Endothelial cell (in vitro differentiated cells): Measurements from ENCODE around the gene ALPG. TPM values are rescaled to one million over a fixed set of nuclear protein-coding genes. Genes with fewer than 3 reads are reported as not detected.
"Not testable (repeated sequence)": the region's sequence is repeated elsewhere in the genome, so short reads cannot be mapped to it uniquely, and the experiment has no call there.

Experiments used
- DNase-seq: peaks from one replicate; pipeline ENCODE4 v3.0.0; 2021; ENCODE audit warnings: low spot score
- H3K27ac Mint-ChIP-seq: one replicate; pipeline ENCODE4 v1.8.0; 2021; ENCODE audit warnings: mixed read lengths, inconsistent platforms; ENCODE audit not compliant: unreplicated experiment
- H3K27me3 Mint-ChIP-seq: one replicate; pipeline ENCODE4 v1.8.0; 2021; ENCODE audit warnings: mild to moderate bottlenecking, moderate library complexity, mixed read lengths, inconsistent platforms; ENCODE audit not compliant: unreplicated experiment
- H3K36me3 Mint-ChIP-seq: one replicate; pipeline ENCODE4 v1.8.0; 2021; ENCODE audit warnings: mild to moderate bottlenecking, low read depth, mixed read lengths, inconsistent platforms; ENCODE audit not compliant: unreplicated experiment
- H3K4me1 Mint-ChIP-seq: one replicate; pipeline ENCODE4 v1.8.0; 2021; ENCODE audit warnings: mild to moderate bottlenecking, mixed read lengths, inconsistent platforms; ENCODE audit not compliant: unreplicated experiment
- H3K4me3 Mint-ChIP-seq: one replicate; pipeline ENCODE4 v1.8.0; 2021; ENCODE audit warnings: mild to moderate bottlenecking, mixed read lengths, inconsistent platforms; ENCODE audit not compliant: unreplicated experiment
- H3K9me3 Mint-ChIP-seq: one replicate; pipeline ENCODE4 v1.8.0; 2021; ENCODE audit warnings: mixed read lengths, inconsistent platforms; ENCODE audit not compliant: unreplicated experiment
- CTCF ChIP-seq: fragments of 200-600 bp; sonication (generic); IDR thresholded peaks from one replicate; pipeline ENCODE4 v1.5.0; 2021; ENCODE audit warnings: antibody characterized with exemption; ENCODE audit not compliant: unreplicated experiment
- total RNA-seq: library from RNA; stranded (reverse); fragmentation: NEBNext Ultra II Directional; extraction: Animal tissue kit (Norgen Biotek cat#: 25700); gene quantifications from one replicate; pipeline ENCODE4 v1.2.1, GENCODE V29; 2021; ENCODE audit not compliant: unreplicated experiment

ALPG gene
- total RNA-seq, 1 donor from 2014 or later: not detected

- H3K4me1 Mint-ChIP-seq: no peaks in the 10 kb centered on the region
- no peaks in the 10 kb centered on the region for H3K9me3 Mint-ChIP-seq
- H3K27ac Mint-ChIP-seq: no peak overlapping the region
- H3K27me3 Mint-ChIP-seq: peaks cover 2% of the 10 kb centered on the region
- no peak for TF ChIP-seq CTCF
- no peaks in the 10 kb centered on the region for H3K36me3 Mint-ChIP-seq
- no peak for DNase-seq
- no peak overlapping the region for H3K4me3 Mint-ChIP-seq
Observed at GRCh38 chr2:232376260-232376659, 30.4 kb upstream of the ALPG start.

- no peak overlapping the region for H3K4me3 Mint-ChIP-seq
- peaks cover 2% of the 10 kb centered on the region for H3K27me3 Mint-ChIP-seq
- no peaks in the 10 kb centered on the region for H3K36me3 Mint-ChIP-seq
- H3K27ac Mint-ChIP-seq: no peak overlapping the region
- no peaks in the 10 kb centered on the region for H3K9me3 Mint-ChIP-seq
- no peak for TF ChIP-seq CTCF
- H3K4me1 Mint-ChIP-seq: no peaks in the 10 kb centered on the region
- DNase-seq: no peak
Observed at GRCh38 chr2:232376713-232377112, 29.9 kb upstream of the ALPG start.

- Mint-ChIP-seq H3K27ac (no peak overlapping the region), H3K4me1 (peaks cover 2% of the 10 kb centered on the region), H3K4me3 (no peak overlapping the region), H3K27me3 (peaks cover 2% of the 10 kb centered on the region), H3K9me3 (no peaks in the 10 kb centered on the region), H3K36me3 (no peaks in the 10 kb centered on the region)
- no peak for TF ChIP-seq CTCF
- DNase-seq: no peak
Observed at GRCh38 chr2:232377319-232377718, 29.3 kb upstream of the ALPG start.

GRCh38 chr2:232377841-232378734, 28.6 kb upstream of the ALPG start:
- no peaks in the 10 kb centered on the region for H3K36me3 Mint-ChIP-seq
- no peak overlapping the region for H3K27ac Mint-ChIP-seq
- peaks cover 6% of the 10 kb centered on the region for H3K27me3 Mint-ChIP-seq
- TF ChIP-seq CTCF: no peak
- DNase-seq: no peak
- H3K4me1 Mint-ChIP-seq: peaks cover 7% of the 10 kb centered on the region
- H3K4me3 Mint-ChIP-seq: no peak overlapping the region
- H3K9me3 Mint-ChIP-seq: no peaks in the 10 kb centered on the region

- H3K27me3 Mint-ChIP-seq, DNase-seq, H3K9me3 Mint-ChIP-seq, H3K27ac Mint-ChIP-seq, H3K4me1 Mint-ChIP-seq, H3K4me3 Mint-ChIP-seq, H3K36me3 Mint-ChIP-seq: not testable (repeated sequence)
Observed at GRCh38 chr2:232378735-232379151, 27.9 kb upstream of the ALPG start, which contains the start of gene ALPP. TSS of gene ALPP (plus strand) at chr2:232378751. CDS start at chr2:232378803, 52 bp downstream.

- DNase-seq, H3K4me3 Mint-ChIP-seq, H3K36me3 Mint-ChIP-seq, H3K4me1 Mint-ChIP-seq, H3K27me3 Mint-ChIP-seq, H3K27ac Mint-ChIP-seq, H3K9me3 Mint-ChIP-seq: not testable (repeated sequence)
Observed at GRCh38 chr2:232379610-232380590, 26.7 kb upstream of the ALPG start.

GRCh38 chr2:232381204-232382031, 25.2 kb upstream of the ALPG start:
- H3K36me3 Mint-ChIP-seq, DNase-seq, H3K4me3 Mint-ChIP-seq, H3K9me3 Mint-ChIP-seq, H3K27ac Mint-ChIP-seq: not testable (repeated sequence)
- peaks cover 19% of the 10 kb centered on the region for H3K4me1 Mint-ChIP-seq
- peaks cover 18% of the 10 kb centered on the region for H3K27me3 Mint-ChIP-seq
